H1 (cell line): ENCODE measurements around the gene SLX4. TPM values are rescaled to one million over a fixed set of nuclear protein-coding genes. Genes with fewer than 3 reads are reported as not detected.

Experiments used
- CTCF ChIA-PET: fragments of 300-600 bp; sonication (Branson Sonifier 250); formaldehyde crosslinking; loops from one replicate; lab custom pipeline; 2021; ENCODE audit not compliant: partially characterized antibody; lab: Charles Lee
- POLR2A ChIA-PET: fragments of 300-600 bp; sonication (Branson Sonifier 250); formaldehyde crosslinking; loops from one replicate; lab custom pipeline; 2021; ENCODE audit warnings: inconsistent platforms; ENCODE audit not compliant: partially characterized antibody; lab: Charles Lee
- DNase-seq, 2 experiments: peaks; one replicate each; pipeline versions ENCODE4 v3.0.0 to v3.0.0-alpha.2; 2010 to 2022; ENCODE audit warnings: low spot score in 2 of 2, low read depth in 1 of 2, mixed read lengths in 1 of 2
- FAIRE-seq: peaks from 2 replicates; lab custom pipeline; 2011; peaks lifted over from hg19 to GRCh38; lab: Jason Lieb, UNC
- H2AFZ ChIP-seq: 2 replicates; pipeline ENCODE4 v1.8.1; 2012; ENCODE audit warnings: low read length, inconsistent platforms
- H2AK5ac ChIP-seq: 2 replicates; pipeline ENCODE4 v1.6.1; 2013; ENCODE audit warnings: low read depth, low read length
- H2BK120ac ChIP-seq: replicated peaks from 2 replicates; pipeline ENCODE3; 2013; ENCODE audit warnings: low read depth, low read length, inconsistent platforms
- H2BK12ac ChIP-seq: 2 replicates; pipeline ENCODE4 v1.6.1; 2013; ENCODE audit warnings: low read depth, low read length
- H2BK15ac ChIP-seq: 2 replicates; pipeline ENCODE4 v1.6.1; 2013; ENCODE audit warnings: low read length
- H2BK20ac ChIP-seq: 2 replicates; pipeline ENCODE4 v1.6.1; 2013; ENCODE audit warnings: low read length
- H2BK5ac ChIP-seq: 2 replicates; pipeline ENCODE4 v1.6.1; 2013; ENCODE audit warnings: low read depth, low read length
- H3K14ac ChIP-seq: 2 replicates; pipeline ENCODE4 v1.6.1; 2013; ENCODE audit warnings: inconsistent platforms; ENCODE audit not compliant: insufficient read length
- H3K18ac ChIP-seq: 2 replicates; pipeline ENCODE4 v1.6.1; 2013; ENCODE audit warnings: low read length; ENCODE audit errors: extremely low read depth
- H3K23ac ChIP-seq: 2 replicates; pipeline ENCODE4 v1.6.1; 2013; ENCODE audit warnings: inconsistent platforms; ENCODE audit not compliant: insufficient read length
- H3K23me2 ChIP-seq: 2 replicates; pipeline ENCODE4 v1.6.1; 2013; ENCODE audit warnings: low read depth, low read length
- H3K27ac ChIP-seq: 2 replicates; pipeline ENCODE4 v1.6.1; 2011; ENCODE audit warnings: low read depth, low read length, inconsistent platforms
- H3K27me3 ChIP-seq, 4 experiments: replicated peaks in 1 of 4; 1 replicate in 1 of 4; 2 replicates in 3 of 4; pipeline versions ENCODE4 v1.6.1 to v1.8.1; 2011 to 2013; ENCODE audit warnings: low read length in 3 of 4, mild to moderate bottlenecking in 3 of 4, inconsistent platforms in 2 of 4, mixed read lengths in 2 of 4, moderate library complexity in 1 of 4; ENCODE audit not compliant: control insufficient read depth in 3 of 4, insufficient read depth in 3 of 4; ENCODE audit errors: extremely low read depth in 1 of 4
- H3K36me3 ChIP-seq, 4 experiments: 2 replicates each; pipeline versions ENCODE4 v1.6.1 to v1.8.1; 2011 to 2013; ENCODE audit warnings: mild to moderate bottlenecking in 4 of 4, low read length in 3 of 4, moderate library complexity in 2 of 4, control low read depth in 1 of 4, inconsistent platforms in 1 of 4; ENCODE audit not compliant: insufficient read depth in 4 of 4, control insufficient read depth in 2 of 4
- H3K4ac ChIP-seq: replicated peaks from 2 replicates; pipeline ENCODE3; 2013; ENCODE audit warnings: low read length, low read depth, mixed read lengths, inconsistent platforms; ENCODE audit not compliant: insufficient read length
- H3K4me1 ChIP-seq, 4 experiments: replicated peaks in 1 of 4; 1 replicate in 1 of 4; 2 replicates in 3 of 4; pipeline versions ENCODE4 v1.6.1 to v1.8.1; 2011 to 2013; ENCODE audit warnings: low read length in 3 of 4, inconsistent platforms in 2 of 4, mixed read lengths in 1 of 4; ENCODE audit not compliant: insufficient read depth in 4 of 4, control insufficient read depth in 3 of 4
- H3K4me2 ChIP-seq, 2 experiments: 2 replicates each; pipeline versions ENCODE4 v1.6.1 to v1.8.1; 2011 to 2013; ENCODE audit warnings: low read depth in 2 of 2, low read length in 2 of 2, control low read depth in 1 of 2, inconsistent platforms in 1 of 2, mild to moderate bottlenecking in 1 of 2; ENCODE audit not compliant: insufficient read depth in 1 of 2
- H3K4me3 ChIP-seq, 4 experiments: fragments of 200-600, 300-600 bp in 1 of 4; sonication (generic), shearing (Covaris generic), sonication (Bioruptor Twin) in 1 of 4; 2 replicates each; pipeline versions ENCODE4 v1.5.1 to v1.8.1; 2011 to 2016; ENCODE audit warnings: low read length in 4 of 4, low read depth in 3 of 4, control low read depth in 2 of 4, inconsistent platforms in 2 of 4, mild to moderate bottlenecking in 2 of 4, mixed read lengths in 1 of 4, moderate library complexity in 1 of 4; ENCODE audit not compliant: insufficient read depth in 2 of 4; ENCODE audit errors: extremely low read depth in 1 of 4
- H3K56ac ChIP-seq: replicated peaks from 2 replicates; pipeline ENCODE3; 2013; ENCODE audit warnings: low read depth, mild to moderate bottlenecking, mixed read lengths, low read length, inconsistent platforms; ENCODE audit not compliant: insufficient read length
- H3K79me1 ChIP-seq: 2 replicates; pipeline ENCODE4 v1.6.1; 2013; ENCODE audit warnings: low read depth, low read length, control low read depth
- H3K79me2 ChIP-seq, 2 experiments: 2 replicates each; pipeline versions ENCODE4 v1.6.1 to v1.8.1; 2012 to 2013; ENCODE audit warnings: low read length in 2 of 2, mild to moderate bottlenecking in 2 of 2, inconsistent platforms in 1 of 2; ENCODE audit not compliant: insufficient read depth in 2 of 2, control insufficient read depth in 1 of 2
- H3K9ac ChIP-seq, 4 experiments: replicated peaks in 1 of 4; 1 replicate in 1 of 4; 2 replicates in 3 of 4; pipeline versions ENCODE4 v1.6.1 to v1.8.1; 2011 to 2013; ENCODE audit warnings: low read depth in 3 of 4, low read length in 3 of 4, control low read depth in 2 of 4, mild to moderate bottlenecking in 2 of 4, moderate library complexity in 2 of 4, inconsistent platforms in 1 of 4; ENCODE audit errors: extremely low read depth in 1 of 4
- H3K9me3 ChIP-seq, 2 experiments: 2 replicates each; pipeline versions ENCODE4 v1.6.1 to v1.8.1; 2012 to 2013; ENCODE audit warnings: mild to moderate bottlenecking in 2 of 2, moderate library complexity in 2 of 2, control low read depth in 1 of 2, inconsistent platforms in 1 of 2, low read depth in 1 of 2, low read length in 1 of 2, mixed read lengths in 1 of 2; ENCODE audit not compliant: insufficient read depth in 2 of 2
- H4K20me1 ChIP-seq, 2 experiments: replicated peaks in 1 of 2; 2 replicates each; pipeline versions ENCODE3 to v1.8.1; 2011 to 2013; ENCODE audit warnings: inconsistent platforms in 2 of 2, low read length in 2 of 2, mild to moderate bottlenecking in 1 of 2; ENCODE audit not compliant: insufficient read depth in 2 of 2, control insufficient read depth in 1 of 2
- H4K5ac ChIP-seq: 2 replicates; pipeline ENCODE4 v1.6.1; 2013; ENCODE audit warnings: low read length, low read depth, mixed read lengths, inconsistent platforms; ENCODE audit not compliant: insufficient read length
- H4K8ac ChIP-seq: 2 replicates; pipeline ENCODE4 v1.8.0; 2013; ENCODE audit warnings: mild to moderate bottlenecking, moderate library complexity, low read length, inconsistent platforms; ENCODE audit not compliant: insufficient read depth; ENCODE audit errors: extremely low read depth
- H4K91ac ChIP-seq: replicated peaks from 2 replicates; pipeline ENCODE3; 2013; ENCODE audit warnings: low read length, mixed read lengths, inconsistent platforms; ENCODE audit not compliant: insufficient read length
- BACH1 ChIP-seq: IDR thresholded peaks from 2 replicates; pipeline ENCODE4 v1.6.1; 2012; ENCODE audit warnings: low read length, improper control_type of control experiment
- CBX5 ChIP-seq: fragments of 300-800, 300-1000 bp; sonication (generic); IDR thresholded peaks from 2 replicates; pipeline ENCODE4 v1.7.1; 2016; ENCODE audit warnings: antibody characterized with exemption, low read length, low read depth
- CTBP2 ChIP-seq: IDR thresholded peaks from 2 replicates; pipeline ENCODE4 v1.7.0; 2011; ENCODE audit warnings: borderline replicate concordance, mild to moderate bottlenecking, moderate library complexity, mixed read lengths, low read length; ENCODE audit not compliant: insufficient read depth, insufficient read length
- FOSL1 ChIP-seq: IDR thresholded peaks from 2 replicates; pipeline ENCODE4 v1.6.1; 2011; ENCODE audit warnings: mild to moderate bottlenecking, low read depth, low read length, moderate library complexity; ENCODE audit not compliant: insufficient read depth
- GTF2F1 ChIP-seq: IDR thresholded peaks from 2 replicates; pipeline ENCODE4 v1.6.1; 2012; ENCODE audit warnings: low read depth, low read length, improper control_type of control experiment, borderline replicate concordance
- HDAC6 ChIP-seq: IDR thresholded peaks from one replicate; pipeline ENCODE4 v1.7.1; 2012; ENCODE audit warnings: low read depth, mild to moderate bottlenecking, inconsistent platforms, low read length, moderate library complexity
- KDM1A ChIP-seq: fragments of 200-600, 300-600 bp; sonication (generic); IDR thresholded peaks from 2 replicates; pipeline ENCODE4 v1.7.1; 2016; ENCODE audit warnings: mild to moderate bottlenecking, low read length, borderline replicate concordance
- PHF8 ChIP-seq: fragments of 200-600 bp; sonication (generic); conservative IDR thresholded peaks from 2 replicates; pipeline ENCODE4 v1.7.1; 2012; ENCODE audit warnings: low read depth, mild to moderate bottlenecking, inconsistent platforms, low read length, moderate library complexity
- RXRA ChIP-seq: IDR thresholded peaks from 2 replicates; pipeline ENCODE4 v1.6.1; 2011; ENCODE audit warnings: low read depth, mild to moderate bottlenecking, low read length, moderate library complexity; ENCODE audit not compliant: insufficient read depth
- SIX5 ChIP-seq: IDR thresholded peaks from 2 replicates; pipeline ENCODE4 v1.6.1; 2011; ENCODE audit warnings: mild to moderate bottlenecking, low read depth, low read length
- TAF7 ChIP-seq: optimal IDR thresholded peaks from 2 replicates; pipeline ENCODE3; 2011; ENCODE audit warnings: low read depth, mild to moderate bottlenecking, inconsistent platforms, low read length, moderate library complexity, borderline replicate concordance
- YY1 ChIP-seq: IDR thresholded peaks from 2 replicates; pipeline ENCODE4 v1.6.1; 2011; ENCODE audit warnings: low read depth, mild to moderate bottlenecking, low read length
- WGBS, 2 experiments: shearing (Covaris generic) in 1 of 2; methylation state at CpG; one replicate each; pipeline versions ENCODE4 v1.1.6 to v1.1.7; 2013 to 2015; ENCODE audit warnings: low lambda C conversion rate in 2 of 2, mixed read lengths in 2 of 2, inconsistent platforms in 1 of 2, low coverage in 1 of 2, missing lambda C conversion rate in 1 of 2; ENCODE audit not compliant: insufficient replicate concordance in 2 of 2, insufficient coverage in 1 of 2, insufficient read length in 1 of 2; ENCODE audit errors: extremely low coverage in 1 of 2, missing lambda C conversion rate in 1 of 2; 5-methylcytosine and 5-hydroxymethylcytosine counted together
- polyA plus RNA-seq, 7 experiments: library from polyadenylated mRNA; depleted of rRNA in 3 of 7; stranded (reverse) in 5 of 7; unstranded in 2 of 7; fragments of >200 nt in 5 of 7; fragments of 200-250 nt in 2 of 7; gene quantifications; 1 replicate in 5 of 7; 2 replicates in 1 of 7; 4 replicates in 1 of 7; pipeline versions ENCODE4 v1.2.1 to v1.2.3, GENCODE V29; 2011 to 2013; ENCODE audit warnings: missing spikeins in 2 of 7, mixed read lengths in 2 of 7
- total RNA-seq: library from RNA; stranded (reverse); fragmentation: NEBNext Ultra II Directional; extraction: Animal tissue kit (Norgen Biotek cat#: 25700); gene quantifications from 2 replicates; pipeline ENCODE4 v1.2.1, GENCODE V29; 2021
- TF ChIP-seq, protein P1 (sequence below): IDR thresholded peaks from 2 replicates; pipeline ENCODE4 v1.6.1; 2012; ENCODE audit warnings: inconsistent platforms

SLX4 gene
- total and polyA plus RNA-seq, 2 of the 8 experiments (the other 6 are each of a cell fraction or from before 2014, with no cell fraction given), result 4.4 to 11.4 TPM

DNA sequence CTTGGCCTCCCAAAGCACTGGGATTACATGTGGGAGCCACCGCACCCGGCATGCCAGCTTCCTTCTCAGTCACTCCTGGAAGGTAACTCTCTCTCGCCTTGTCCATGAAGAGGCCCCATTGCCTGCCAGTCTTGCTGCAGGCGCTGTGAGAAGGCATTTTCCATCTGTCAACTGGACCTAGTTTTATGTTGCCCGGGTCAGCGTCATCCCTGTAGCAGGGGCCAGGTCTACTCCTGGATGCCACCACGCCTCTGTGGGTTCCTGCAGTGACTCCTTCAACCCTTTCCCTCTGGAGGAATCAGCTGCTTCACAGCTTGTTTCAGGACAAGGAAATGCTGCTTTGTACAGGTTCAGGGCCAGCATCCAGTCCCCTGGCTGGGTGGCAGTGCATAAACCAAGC lies 31.6 kb downstream of the SLX4 start:
- Histone ChIP-seq H3K14ac (no peak overlapping the region), H2BK12ac (peak overlapping the region; percentile 50; the same call in 1 of the 2 replicates), H3K23me2 (no peaks in the 10 kb centered on the region; the same call in 1 of the 2 replicates), H3K4me1 (peaks cover 0 to 9% (median 7%) of the 10 kb centered on the region in 4 experiments; a peak in 6 of 7 replicates), H3K27ac (no peak overlapping the region), H3K18ac (no peak overlapping the region), H3K79me2 (no peaks in the 10 kb centered on the region), H3K23ac (no peak overlapping the region), H2AFZ (no peak overlapping the region), H2BK120ac (no peak overlapping the region), H3K56ac (no peak overlapping the region), H3K36me3 (peaks cover 0 to 10% (median 3%) of the 10 kb centered on the region in 4 experiments; a peak in 2 of 8 replicates), H3K79me1 (no peaks in the 10 kb centered on the region), H2AK5ac (no peak overlapping the region), H4K91ac (no peak overlapping the region), H4K8ac (no peak overlapping the region), H3K9me3 (no peaks in the 10 kb centered on the region), H3K4me2 (no peak overlapping the region), H3K9ac (no peak overlapping the region), H3K4ac (no peak overlapping the region), H4K5ac (no peak overlapping the region), H2BK15ac (no peak overlapping the region), H3K27me3 (no peaks in the 10 kb centered on the region), H4K20me1 (peaks cover 0 to 2% of the 10 kb centered on the region in 2 experiments), H2BK20ac (no peak overlapping the region), H2BK5ac (peak overlapping the region; percentile 52), H3K4me3 (no peak overlapping the region)
- POLR2A ChIA-PET, result interaction anchor here (0.6 to 1.6 kb wide), 6 partner anchors 9 to 94 kb away, joined by 3 to 7 read pairs (median 3); no protein-coding TSS in a partner anchor
- CTCF ChIA-PET, result interaction anchor here (1.1 kb wide), 2 partner anchors 53 to 98 kb away, joined by 3 to 4 read pairs; no protein-coding TSS in a partner anchor
- no peak for FAIRE-seq
- no peak for DNase-seq
- 97% methylated on average over 7 of the region's 7 CpGs; no CpG with 5 or more reads in 1 of the 2 experiments for WGBS, 2 experiments
- TF ChIP-seq KDM1A (no peak), CBX5 (no peak), CTBP2 (no peak), TAF7 (no peak), YY1 (no peak), HDAC6 (no peak), RXRA (no peak), BACH1 (no peak), PHF8 (no peak), GTF2F1 (no peak), FOSL1 (no peak), SIX5 (no peak)
- TF ChIP-seq, protein P1, sequence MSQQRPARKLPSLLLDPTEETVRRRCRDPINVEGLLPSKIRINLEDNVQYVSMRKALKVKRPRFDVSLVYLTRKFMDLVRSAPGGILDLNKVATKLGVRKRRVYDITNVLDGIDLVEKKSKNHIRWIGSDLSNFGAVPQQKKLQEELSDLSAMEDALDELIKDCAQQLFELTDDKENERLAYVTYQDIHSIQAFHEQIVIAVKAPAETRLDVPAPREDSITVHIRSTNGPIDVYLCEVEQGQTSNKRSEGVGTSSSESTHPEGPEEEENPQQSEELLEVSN, result no peak
